Upper lobe of left lung (tissue), 6 donors: ENCODE data around the gene PARVA. TPM values are rescaled to one million over a fixed set of nuclear protein-coding genes. Genes with fewer than 3 reads are reported as not detected.

Source experiments
- ATAC-seq, 2 donors: fragments of 200-7000 bp; cut with Tn5 transposase; one replicate each; pipeline ENCODE4 v1.9.1; 2022; ENCODE audit warnings: mild to moderate bottlenecking in 2 of 2, moderate library complexity in 2 of 2; ENCODE audit not compliant: low FRiP score in 2 of 2
- DNase-seq, 2 donors: peaks; one replicate each; pipeline ENCODE4 v3.0.0-alpha.2; 2019 to 2020
- H3K27ac ChIP-seq, 4 donors: fragments of 200-600 bp; sonication (generic); one replicate each; pipeline ENCODE4 v1.5.1; 2016 to 2019
- H3K27me3 ChIP-seq, 4 donors: fragments of 200-600 bp; sonication (generic); one replicate each; pipeline ENCODE4 v1.5.1; 2017 to 2019
- H3K36me3 ChIP-seq, 4 donors: fragments of 200-600 bp; sonication (generic); one replicate each; pipeline ENCODE4 v1.5.1; 2016 to 2019
- H3K4me1 ChIP-seq, 4 donors: fragments of 200-600 bp; sonication (generic); one replicate each; pipeline ENCODE4 v1.5.1; 2018 to 2019
- H3K4me3 ChIP-seq, 4 donors: fragments of 200-600 bp; sonication (generic); one replicate each; pipeline ENCODE4 v1.5.1; 2017 to 2019; ENCODE audit warnings: mild to moderate bottlenecking in 2 of 4, moderate library complexity in 1 of 4
- H3K9me3 ChIP-seq, 4 donors: fragments of 200-600 bp; sonication (generic); one replicate each; pipeline ENCODE4 v1.5.1; 2018 to 2019
- EP300 ChIP-seq, 4 donors: sonication (generic); formaldehyde crosslinking; IDR thresholded peaks; one replicate each; pipeline ENCODE4 v1.5.1; 2017; ENCODE audit warnings: antibody characterized with exemption in 4 of 4, control low read depth in 2 of 4
- POLR2A ChIP-seq, 4 donors: fragments of 450-650 bp; IDR thresholded peaks; one replicate each; pipeline ENCODE4 v1.5.1; 2016 to 2017; ENCODE audit warnings: antibody characterized with exemption in 4 of 4, mild to moderate bottlenecking in 2 of 4
- POLR2AphosphoS5 ChIP-seq, 2 donors: sonication (generic); formaldehyde crosslinking; IDR thresholded peaks; one replicate each; pipeline ENCODE4 v1.5.1; 2017; ENCODE audit warnings: antibody characterized with exemption in 2 of 2
- WGBS, 2 donors: methylation state at CpG; one replicate each; pipeline ENCODE4 v1.1.5; 2017 to 2018; 5-methylcytosine and 5-hydroxymethylcytosine counted together
- total RNA-seq, 6 donors: library from RNA; depleted of rRNA in 4 of 6; stranded (reverse); fragments of >200 nt in 4 of 6; gene quantifications; one replicate each; pipeline versions ENCODE4 v1.1.0 to v1.2.1, GENCODE V29; 2016 to 2021
- TF ChIP-seq, protein P1 (sequence below), 6 experiments: fragments of 450-650 bp in 4 of 6; fragments of 200-600 bp in 2 of 6; sonication (generic) in 2 of 6; IDR thresholded peaks; one replicate each; pipeline ENCODE4 v1.5.1; 2016 to 2019; ENCODE audit warnings: antibody characterized with exemption in 6 of 6
- donor health status: DM: no; HTN: no; CAD: no; lungs with moderate emphysema.
- donor health status: DM: no; HTN: yes; CAD: no; lungs with severe emphysema.

PARVA gene
- total RNA-seq, 6 donors from 2014 or later, result 36.7 to 73.5 (median 58.0) TPM

DNA sequence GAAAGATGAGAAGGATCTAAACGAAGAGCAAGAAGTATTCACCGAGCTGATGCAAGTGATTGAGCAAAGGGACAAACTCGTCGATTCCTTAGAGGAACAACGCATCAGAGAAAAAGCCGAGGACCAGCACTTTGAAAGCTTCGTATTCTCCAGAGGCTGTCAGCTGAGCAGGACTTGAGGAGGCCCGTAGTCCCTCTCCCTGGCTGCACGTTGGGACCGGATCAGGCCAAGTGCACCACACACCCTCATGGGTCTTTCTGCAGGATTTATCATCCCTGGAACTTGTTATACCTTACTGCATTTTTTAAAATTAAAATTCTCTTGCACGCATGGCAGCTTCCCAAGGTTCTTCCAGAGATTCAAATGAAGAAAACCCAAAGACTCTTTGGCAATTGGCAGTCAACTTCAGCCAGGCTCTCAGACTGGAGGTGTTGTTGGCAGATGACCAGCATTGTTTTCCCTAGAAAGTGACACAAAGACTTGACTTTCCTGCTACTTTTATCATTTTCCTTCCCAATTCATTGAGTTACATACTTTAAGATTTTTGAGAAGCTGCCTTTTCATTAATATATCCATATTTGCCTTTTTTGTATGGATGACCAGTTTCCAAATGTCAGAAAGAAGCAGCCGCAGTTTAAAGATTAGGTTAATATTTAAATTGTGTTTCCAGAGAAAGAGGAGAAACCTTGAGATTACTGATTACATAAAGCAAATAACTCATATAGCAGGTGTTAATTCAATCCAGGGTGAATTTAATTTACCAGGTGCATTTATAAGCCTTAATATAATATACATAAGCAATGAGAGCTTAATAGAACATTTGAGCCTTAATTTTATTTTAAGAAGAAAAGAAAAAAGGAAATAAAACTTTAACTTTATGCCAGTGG, 18.8 kb upstream of the PARVA start:
- no peak for ATAC-seq
- Histone ChIP-seq H3K4me1 (no peaks in the 10 kb centered on the region), H3K9me3 (no peaks in the 10 kb centered on the region), H3K4me3 (no peak overlapping the region), H3K27ac (no peak overlapping the region), H3K36me3 (no peaks in the 10 kb centered on the region), H3K27me3 (no peaks in the 10 kb centered on the region)
- no peak for DNase-seq
- TF ChIP-seq, protein P1, sequence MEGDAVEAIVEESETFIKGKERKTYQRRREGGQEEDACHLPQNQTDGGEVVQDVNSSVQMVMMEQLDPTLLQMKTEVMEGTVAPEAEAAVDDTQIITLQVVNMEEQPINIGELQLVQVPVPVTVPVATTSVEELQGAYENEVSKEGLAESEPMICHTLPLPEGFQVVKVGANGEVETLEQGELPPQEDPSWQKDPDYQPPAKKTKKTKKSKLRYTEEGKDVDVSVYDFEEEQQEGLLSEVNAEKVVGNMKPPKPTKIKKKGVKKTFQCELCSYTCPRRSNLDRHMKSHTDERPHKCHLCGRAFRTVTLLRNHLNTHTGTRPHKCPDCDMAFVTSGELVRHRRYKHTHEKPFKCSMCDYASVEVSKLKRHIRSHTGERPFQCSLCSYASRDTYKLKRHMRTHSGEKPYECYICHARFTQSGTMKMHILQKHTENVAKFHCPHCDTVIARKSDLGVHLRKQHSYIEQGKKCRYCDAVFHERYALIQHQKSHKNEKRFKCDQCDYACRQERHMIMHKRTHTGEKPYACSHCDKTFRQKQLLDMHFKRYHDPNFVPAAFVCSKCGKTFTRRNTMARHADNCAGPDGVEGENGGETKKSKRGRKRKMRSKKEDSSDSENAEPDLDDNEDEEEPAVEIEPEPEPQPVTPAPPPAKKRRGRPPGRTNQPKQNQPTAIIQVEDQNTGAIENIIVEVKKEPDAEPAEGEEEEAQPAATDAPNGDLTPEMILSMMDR (IDR thresholded peaks at IDR 0.05), result no peak
- no peak for TF ChIP-seq POLR2AphosphoS5 (IDR thresholded peaks at IDR 0.05)
- TF ChIP-seq POLR2A (IDR thresholded peaks at IDR 0.05), result no peak
- no peak for TF ChIP-seq EP300 (IDR thresholded peaks at IDR 0.05)
- WGBS, 2 donors, result 88 to 92% methylated on average over 12 of the region's 12 CpGs

DNA sequence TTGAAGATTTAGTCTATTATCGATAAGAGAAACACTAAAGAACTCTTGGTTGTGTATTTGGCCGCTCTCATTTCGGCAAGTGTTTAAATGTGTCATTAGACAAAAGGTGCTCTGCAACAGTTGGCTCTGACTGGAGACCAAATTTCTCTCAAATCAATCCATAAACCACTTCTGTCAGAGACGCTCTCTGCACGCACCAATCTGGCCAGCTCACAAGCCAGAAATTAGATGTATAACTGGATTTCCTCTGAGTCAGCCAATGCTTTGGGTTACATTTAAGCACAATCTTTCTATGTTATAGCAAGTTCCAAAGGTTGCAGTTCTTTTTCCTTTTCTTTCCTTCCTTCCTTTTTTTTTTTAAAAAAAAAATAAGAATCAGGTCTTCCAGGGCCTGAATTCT, 17.6 kb upstream of the PARVA start:
- H3K27me3 ChIP-seq, result no peaks in the 10 kb centered on the region
- no peaks in the 10 kb centered on the region for H3K9me3 ChIP-seq
- DNase-seq (no peak), ATAC-seq (no peak)
- H3K4me3 ChIP-seq, result no peak overlapping the region
- H3K4me1 ChIP-seq, result no peaks in the 10 kb centered on the region
- 95 to 96% methylated on average over 5 of the region's 5 CpGs for WGBS, 2 donors
- H3K36me3 ChIP-seq, result no peaks in the 10 kb centered on the region
- H3K27ac ChIP-seq, result no peak overlapping the region
- TF ChIP-seq POLR2AphosphoS5 (IDR thresholded peaks at IDR 0.05) (no peak), POLR2A (IDR thresholded peaks at IDR 0.05) (no peak), EP300 (IDR thresholded peaks at IDR 0.05) (no peak)
- TF ChIP-seq, protein P1 (IDR thresholded peaks at IDR 0.05), result no peak

DNA sequence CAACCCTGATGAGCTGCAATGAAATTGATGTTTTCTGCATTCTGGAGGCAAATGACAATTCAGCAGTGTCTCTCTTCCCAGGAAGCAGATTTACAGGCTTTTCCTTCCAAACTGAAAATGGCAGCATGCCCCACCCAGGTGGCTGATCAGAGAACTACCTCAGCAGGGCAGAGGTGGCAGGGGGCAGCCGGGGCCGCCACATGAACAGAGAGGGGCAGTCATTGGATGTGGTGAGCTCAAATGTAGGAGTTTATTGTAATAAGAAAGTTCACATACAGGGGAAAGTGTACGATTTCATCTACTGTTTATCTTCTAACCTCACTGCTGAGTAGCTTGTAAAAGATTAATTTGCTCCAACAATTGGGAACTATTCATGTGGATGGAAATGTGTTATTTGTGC, 15.7 kb upstream of the PARVA start:
- no peak for ATAC-seq
- no peak overlapping the region for H3K27ac ChIP-seq
- H3K4me1 ChIP-seq, result peaks cover 3 to 9% (median 6%) of the 10 kb centered on the region in 4 donors
- H3K9me3 ChIP-seq, result no peaks in the 10 kb centered on the region
- no peaks in the 10 kb centered on the region for H3K36me3 ChIP-seq
- peak in 1 of 2 donors; percentile 47 for DNase-seq
- no peaks in the 10 kb centered on the region for H3K27me3 ChIP-seq
- WGBS, 2 donors, result 67 to 80% methylated on average over 3 of the region's 3 CpGs
- no peak overlapping the region for H3K4me3 ChIP-seq
- no peak for TF ChIP-seq POLR2A (IDR thresholded peaks at IDR 0.05)
- no peak for TF ChIP-seq POLR2AphosphoS5 (IDR thresholded peaks at IDR 0.05)
- no peak for TF ChIP-seq EP300 (IDR thresholded peaks at IDR 0.05)
- TF ChIP-seq, protein P1 (IDR thresholded peaks at IDR 0.05), result no peak

DNA sequence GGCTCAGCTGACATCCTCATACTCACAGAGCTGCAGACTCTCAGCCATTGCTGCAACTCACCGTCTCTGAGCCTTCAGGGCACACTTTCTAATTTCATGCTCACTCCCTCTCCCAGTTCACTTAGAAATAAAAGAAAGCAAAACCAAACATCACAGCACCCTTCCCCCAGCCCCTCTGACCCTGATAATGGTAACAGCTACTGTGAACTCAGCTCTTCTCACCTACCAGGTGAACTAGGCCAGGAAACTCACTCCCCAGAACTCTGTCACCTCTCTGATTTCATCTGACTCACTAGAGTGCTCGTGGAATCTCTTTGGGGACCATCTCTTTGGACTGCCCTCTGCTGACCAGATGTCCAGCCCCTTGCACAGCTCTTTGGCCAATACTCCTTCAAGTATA, 14.5 kb upstream of the PARVA start:
- H3K27ac ChIP-seq, result no peak overlapping the region
- H3K9me3 ChIP-seq, result no peaks in the 10 kb centered on the region
- no peak for ATAC-seq
- 30 to 46% methylated on average over 2 of the region's 2 CpGs for WGBS, 2 donors
- peaks cover 3 to 11% (median 6%) of the 10 kb centered on the region in 4 donors for H3K4me1 ChIP-seq
- DNase-seq, result no peak
- H3K4me3 ChIP-seq, result no peak overlapping the region
- no peaks in the 10 kb centered on the region for H3K27me3 ChIP-seq
- H3K36me3 ChIP-seq, result no peaks in the 10 kb centered on the region
- TF ChIP-seq POLR2AphosphoS5 (IDR thresholded peaks at IDR 0.05) (no peak), EP300 (IDR thresholded peaks at IDR 0.05) (no peak), POLR2A (IDR thresholded peaks at IDR 0.05) (no peak)
- TF ChIP-seq, protein P1 (IDR thresholded peaks at IDR 0.05), result no peak
